WTC11 (cell line): ENCODE measurements around the gene SCN4B. TPM values are rescaled to one million over a fixed set of nuclear protein-coding genes. Genes with fewer than 3 reads are reported as not detected.

ENCODE experiments used
- ATAC-seq: fragments of 200-7000 bp; cut with Tn5 transposase; 2 replicates; pipeline ENCODE4 v1.10.0; 2021; ENCODE audit warnings: mild to moderate bottlenecking, moderate library complexity
- CTCF ChIA-PET: fragments of 300-600 bp; sonication (Branson Sonifier 250); formaldehyde crosslinking; loops from one replicate; lab custom pipeline; 2021; ENCODE audit warnings: antibody characterized with exemption; lab: Charles Lee
- POLR2A ChIA-PET: fragments of 350-600 bp; sonication (Branson Sonifier 250); formaldehyde crosslinking; loops from one replicate; lab custom pipeline; 2021; ENCODE audit warnings: antibody characterized with exemption; lab: Charles Lee
- DNase-seq: peaks from one replicate; pipeline ENCODE4 v3.0.0; 2021; ENCODE audit warnings: low spot score
- H3K27ac Mint-ChIP-seq: 2 replicates; pipeline ENCODE4 v1.8.0; 2021; ENCODE audit warnings: mixed read lengths
- H3K27me3 Mint-ChIP-seq: 2 replicates; pipeline ENCODE4 v1.8.0; 2021; ENCODE audit warnings: low read depth, mild to moderate bottlenecking, moderate library complexity, mixed read lengths
- H3K36me3 Mint-ChIP-seq: 2 replicates; pipeline ENCODE4 v1.8.0; 2021; ENCODE audit warnings: mixed read lengths
- H3K4me1 Mint-ChIP-seq: 2 replicates; pipeline ENCODE4 v1.8.0; 2022; ENCODE audit warnings: mixed read lengths
- H3K4me3 Mint-ChIP-seq: 2 replicates; pipeline ENCODE4 v1.8.0; 2021; ENCODE audit warnings: mild to moderate bottlenecking, moderate library complexity, mixed read lengths
- H3K9me3 Mint-ChIP-seq: 2 replicates; pipeline ENCODE4 v1.8.0; 2021; ENCODE audit warnings: mixed read lengths
- CBFB ChIP-seq: sonication (generic); formaldehyde crosslinking; IDR thresholded peaks from 2 replicates; pipeline ENCODE4 v1.8.1; 2022; ENCODE audit warnings: mild to moderate bottlenecking, low read depth, missing genetic modification reagents
- CDX4 ChIP-seq: fragments of 250-450 bp; sonication (Bioruptor Pico); IDR thresholded peaks from 2 replicates; pipeline ENCODE4 v1.9.0; 2021; ENCODE audit warnings: moderate library complexity, mild to moderate bottlenecking, inconsistent platforms, borderline replicate concordance
- E2F1 ChIP-seq: sonication (generic); formaldehyde crosslinking; IDR thresholded peaks from 2 replicates; pipeline ENCODE4 v1.8.0; 2022; ENCODE audit warnings: mild to moderate bottlenecking, missing genetic modification reagents
- EMX1 ChIP-seq: fragments of 250-450 bp; sonication (Bioruptor Pico); IDR thresholded peaks from 2 replicates; pipeline ENCODE4 v1.8.0; 2021; ENCODE audit warnings: mild to moderate bottlenecking
- ETV6 ChIP-seq: sonication (generic); formaldehyde crosslinking; IDR thresholded peaks from 2 replicates; pipeline ENCODE4 v1.8.1; 2022; ENCODE audit warnings: mild to moderate bottlenecking, missing genetic modification reagents
- FOXJ3 ChIP-seq: sonication (generic); formaldehyde crosslinking; IDR thresholded peaks from 2 replicates; pipeline ENCODE4 v1.9.0; 2021; ENCODE audit warnings: missing genetic modification reagents, mild to moderate bottlenecking, borderline replicate concordance
- FOXP1 ChIP-seq: sonication (generic); formaldehyde crosslinking; IDR thresholded peaks from 2 replicates; pipeline ENCODE4 v1.8.0; 2022; ENCODE audit warnings: missing genetic modification reagents, mild to moderate bottlenecking, moderate library complexity, borderline replicate concordance
- FOXP4 ChIP-seq: sonication (generic); formaldehyde crosslinking; IDR thresholded peaks from 2 replicates; pipeline ENCODE4 v1.8.0; 2022; ENCODE audit warnings: mild to moderate bottlenecking, missing genetic modification reagents
- NFYB ChIP-seq: sonication (generic); formaldehyde crosslinking; conservative IDR thresholded peaks from 2 replicates; pipeline ENCODE4 v1.8.0; 2022; ENCODE audit warnings: low read depth, missing genetic modification reagents
- PREB ChIP-seq: sonication (generic); formaldehyde crosslinking; IDR thresholded peaks from 2 replicates; pipeline ENCODE4 v1.8.1; 2022; ENCODE audit warnings: mild to moderate bottlenecking, missing genetic modification reagents, moderate library complexity, borderline replicate concordance
- SOX15 ChIP-seq: fragments of 250-450 bp; sonication (Bioruptor Pico); IDR thresholded peaks from 2 replicates; pipeline ENCODE4 v1.9.0; 2021; ENCODE audit warnings: mild to moderate bottlenecking
- TEAD4 ChIP-seq: sonication (generic); formaldehyde crosslinking; IDR thresholded peaks from 2 replicates; pipeline ENCODE4 v1.8.0; 2022; ENCODE audit warnings: mild to moderate bottlenecking, missing genetic modification reagents
- ZBTB21 ChIP-seq: sonication (generic); formaldehyde crosslinking; IDR thresholded peaks from 2 replicates; pipeline ENCODE4 v1.8.1; 2023; ENCODE audit warnings: mild to moderate bottlenecking, missing genetic modification reagents, borderline replicate concordance
- ZMAT4 ChIP-seq: fragments of 250-450 bp; sonication (Bioruptor Pico); IDR thresholded peaks from 2 replicates; pipeline ENCODE4 v1.9.0; 2021; ENCODE audit warnings: mild to moderate bottlenecking
- ZNF425 ChIP-seq: fragments of 250-450 bp; sonication (Bioruptor Pico); conservative IDR thresholded peaks from 2 replicates; pipeline ENCODE4 v1.9.0; 2021; ENCODE audit warnings: mild to moderate bottlenecking
- total RNA-seq: library from RNA; stranded (reverse); gene quantifications from 3 replicates; pipeline ENCODE4 v1.2.3, GENCODE V29; 2021

The SCN4B gene
- total RNA-seq, 1 experiment from 2014 or later: 4.4 TPM

- H3K9me3 Mint-ChIP-seq: no peaks in the 10 kb centered on the region
- peaks cover 25% of the 10 kb centered on the region for H3K4me1 Mint-ChIP-seq
- no peak overlapping the region for H3K4me3 Mint-ChIP-seq
- H3K27ac Mint-ChIP-seq: no peak overlapping the region
- H3K27me3 Mint-ChIP-seq: peaks cover 66% of the 10 kb centered on the region
- DNase-seq (no peak), ATAC-seq (no peak)
- CTCF ChIA-PET: interaction anchor here (1.0 to 3.9 kb wide), 3 partner anchors 12 to 361 kb away, joined by 4 to 153 read pairs (median 12); no protein-coding TSS in a partner anchor
- no peaks in the 10 kb centered on the region for H3K36me3 Mint-ChIP-seq
- POLR2A ChIA-PET: no interaction called here
- no peak for TF ChIP-seq FOXP1 (CRISPR knock-in tag)
- TF ChIP-seq E2F1 (CRISPR knock-in tag): no peak
- TF ChIP-seq CBFB (CRISPR knock-in tag): no peak
- no peak for TF ChIP-seq FOXP4
- TF ChIP-seq NFYB (CRISPR knock-in tag): no peak
- no peak for TF ChIP-seq TEAD4
- no peak for TF ChIP-seq ZMAT4 (CRISPR knock-in tag)
- no peak for TF ChIP-seq ETV6 (CRISPR knock-in tag)
- TF ChIP-seq ZNF425 (CRISPR knock-in tag): no peak
- no peak for TF ChIP-seq SOX15 (CRISPR knock-in tag)
Measured at GRCh38 chr11:118168751-118169150, 16.1 kb upstream of the SCN4B start.

GRCh38 chr11:118168316-118168715, 15.7 kb upstream of the SCN4B start:
- Mint-ChIP-seq H3K27me3 (peaks cover 62% of the 10 kb centered on the region), H3K36me3 (no peaks in the 10 kb centered on the region), H3K27ac (no peak overlapping the region), H3K4me3 (no peak overlapping the region), H3K4me1 (peaks cover 29% of the 10 kb centered on the region), H3K9me3 (no peaks in the 10 kb centered on the region)
- DNase-seq (no peak), ATAC-seq (no peak)
- TF ChIP-seq TEAD4 (no peak), EMX1 (CRISPR knock-in tag) (no peak), FOXJ3 (CRISPR knock-in tag) (no peak), CDX4 (no peak), PREB (no peak), ZBTB21 (no peak), ZNF425 (CRISPR knock-in tag) (no peak)
- POLR2A ChIA-PET: no interaction called here
- CTCF ChIA-PET: interaction anchor here (1.0 to 1.7 kb wide), 2 partner anchors 12 to 360 kb away, joined by 4 to 12 read pairs; no protein-coding TSS in a partner anchor
